Breast epithelium (tissue), 4 donors: Measurements from ENCODE around the gene YAP1. TPM values are rescaled to one million over a fixed set of nuclear protein-coding genes. Genes with fewer than 3 reads are reported as not detected.

Experiments used
- DNase-seq, 2 donors: peaks; one replicate each; pipeline ENCODE4 v3.0.0-alpha.2; 2019; ENCODE audit warnings: low spot score in 2 of 2
- H3K27ac ChIP-seq, 2 donors: fragments of 200-600 bp; sonication (generic) in 1 of 2; one replicate each; pipeline ENCODE4 v1.5.1; 2016 to 2019; ENCODE audit warnings: mild to moderate bottlenecking in 1 of 2
- H3K27me3 ChIP-seq, 2 donors: fragments of 200-600 bp; sonication (generic) in 1 of 2; one replicate each; pipeline versions ENCODE4 v1.5.1 to v1.6.0; 2017 to 2019; ENCODE audit warnings: control low read depth in 1 of 2, mild to moderate bottlenecking in 1 of 2
- H3K36me3 ChIP-seq: fragments of 200-600 bp; one replicate; pipeline ENCODE4 v1.5.1; 2019
- H3K4me1 ChIP-seq, 2 donors: fragments of 200-600 bp; sonication (generic); one replicate each; pipeline ENCODE4 v1.5.1; 2016 to 2019; ENCODE audit warnings: control low read depth in 1 of 2
- H3K4me3 ChIP-seq, 3 donors: fragments of 200-600 bp; sonication (generic); 1 replicate in 2 of 3; 2 replicates in 1 of 3; pipeline ENCODE4 v1.5.1; 2016 to 2019; ENCODE audit warnings: mild to moderate bottlenecking in 3 of 3, moderate library complexity in 2 of 3
- H3K9me3 ChIP-seq, 2 donors: fragments of 200-600 bp; sonication (generic) in 1 of 2; one replicate each; pipeline ENCODE4 v1.5.1; 2016 to 2019; ENCODE audit warnings: control low read depth in 1 of 2
- CTCF ChIP-seq, 3 donors: fragments of 450-650 bp; IDR thresholded peaks; one replicate each; pipeline ENCODE4 v1.5.1; 2016 to 2017; ENCODE audit warnings: antibody characterized with exemption in 3 of 3, mild to moderate bottlenecking in 3 of 3, moderate library complexity in 3 of 3
- POLR2A ChIP-seq: fragments of 450-650 bp; IDR thresholded peaks from one replicate; pipeline ENCODE4 v1.6.1; 2016; ENCODE audit warnings: antibody characterized with exemption, mild to moderate bottlenecking, moderate library complexity
- POLR2AphosphoS5 ChIP-seq, 3 donors: sonication (generic); formaldehyde crosslinking; IDR thresholded peaks; one replicate each; pipeline ENCODE4 v1.6.1; 2017; ENCODE audit warnings: antibody characterized with exemption in 3 of 3
- intact Hi-C: fragments of 100-400 bp; cut with DNase I; formaldehyde crosslinking; loops from one replicate; pipeline ENCODE4 v1.15.1; 2023; ENCODE audit warnings: low total_unique reads
- total RNA-seq, 3 donors: library from RNA; depleted of rRNA; stranded (reverse); fragments of >200 nt; gene quantifications; one replicate each; pipeline ENCODE4 v1.1.0, GENCODE V29; 2016

The YAP1 gene
- total RNA-seq, 3 donors from 2014 or later = 179 to 215 (median 184) TPM

DNA sequence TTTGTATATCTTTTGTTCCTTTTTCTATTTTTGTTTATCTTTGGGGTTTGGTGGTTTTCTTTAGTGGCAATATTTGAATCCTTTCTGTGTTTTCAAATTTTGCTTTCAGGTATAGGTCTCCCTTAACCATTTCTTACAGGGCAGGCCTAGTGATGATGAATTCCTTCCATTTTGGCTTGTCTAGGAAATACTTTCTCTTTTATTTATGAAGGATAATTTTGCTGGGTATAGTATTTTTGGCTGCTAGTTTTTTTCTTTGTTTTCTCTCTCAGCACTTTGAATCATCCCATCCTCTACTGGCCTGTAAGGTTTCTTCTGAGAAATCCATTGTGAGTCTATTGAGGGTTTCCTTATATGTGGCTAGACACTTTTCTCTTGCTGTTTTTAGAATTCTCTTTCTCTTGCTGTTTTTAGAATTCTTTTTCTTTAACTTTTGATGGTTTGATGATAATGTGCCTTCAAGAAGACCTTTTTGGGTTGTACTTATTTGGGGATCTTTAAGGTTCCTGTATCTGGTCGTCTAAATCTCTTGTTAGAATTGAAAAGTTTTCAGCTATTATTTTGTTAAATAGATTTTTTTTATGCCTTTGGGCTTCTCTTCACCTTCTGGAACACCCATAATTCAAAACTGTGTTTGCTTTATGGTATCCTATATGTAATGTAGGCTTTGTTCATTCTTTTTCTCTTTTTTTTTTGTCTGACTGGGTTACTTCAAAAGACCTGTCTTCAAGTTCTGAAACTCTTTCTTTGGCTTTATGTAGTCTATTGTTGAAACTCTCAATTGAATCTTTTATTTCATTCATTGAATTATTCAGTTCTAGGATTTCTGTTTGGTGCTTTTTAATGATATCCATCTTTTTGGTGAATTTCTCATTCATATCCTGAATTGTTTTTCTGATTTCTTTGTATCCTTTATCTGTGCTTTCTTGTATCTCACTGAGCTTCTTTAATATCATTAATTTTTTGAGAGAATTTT, 38.5 kb upstream of the YAP1 start:
- Histone ChIP-seq H3K36me3 (no peaks in the 10 kb centered on the region), H3K9me3 (peaks cover 0 to 17% of the 10 kb centered on the region in 2 donors), H3K27ac (no peak overlapping the region), H3K4me1 (no peaks in the 10 kb centered on the region), H3K27me3 (no peaks in the 10 kb centered on the region), H3K4me3 (no peak overlapping the region)
- TF ChIP-seq POLR2AphosphoS5 (IDR thresholded peaks at IDR 0.05) (no peak), CTCF (IDR thresholded peaks at IDR 0.05) (no peak), POLR2A (no peak)
- DNase-seq = no peak
- intact Hi-C loops = no loop called here

DNA sequence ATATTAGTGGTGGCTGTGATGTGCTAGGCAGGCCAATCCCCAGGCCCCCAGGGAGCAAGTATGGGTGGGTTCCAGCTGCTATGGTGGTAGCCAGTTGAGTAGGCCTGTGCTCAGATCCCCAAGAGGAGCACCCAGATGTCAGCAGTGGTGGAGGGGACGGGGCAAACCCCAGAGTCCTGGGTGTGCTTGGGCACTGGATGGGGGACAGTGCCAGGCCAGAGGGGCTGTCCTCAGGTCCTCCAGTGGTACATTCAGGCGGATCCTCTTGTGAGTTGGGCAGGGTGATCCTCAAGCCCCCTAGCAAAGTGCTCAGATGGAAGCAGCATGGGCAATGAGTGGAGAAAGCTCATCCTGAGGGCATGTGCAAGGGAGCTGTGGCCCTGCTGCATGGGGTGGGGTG, 37.0 kb upstream of the YAP1 start:
- no peak overlapping the region for H3K27ac ChIP-seq
- H3K36me3 ChIP-seq = no peaks in the 10 kb centered on the region
- no peak for DNase-seq
- TF ChIP-seq POLR2AphosphoS5 (IDR thresholded peaks at IDR 0.05) (no peak), CTCF (IDR thresholded peaks at IDR 0.05) (no peak), POLR2A (no peak)
- H3K4me3 ChIP-seq = no peak overlapping the region
- H3K4me1 ChIP-seq = no peaks in the 10 kb centered on the region
- intact Hi-C loops = no loop called here
- H3K9me3 ChIP-seq = peaks cover 0 to 17% of the 10 kb centered on the region in 2 donors
- no peaks in the 10 kb centered on the region for H3K27me3 ChIP-seq

- TF ChIP-seq POLR2AphosphoS5 (IDR thresholded peaks at IDR 0.05) (no peak), POLR2A (no peak), CTCF (IDR thresholded peaks at IDR 0.05) (no peak)
- Histone ChIP-seq H3K4me3 (no peak overlapping the region), H3K27me3 (no peaks in the 10 kb centered on the region), H3K27ac (no peak overlapping the region), H3K36me3 (no peaks in the 10 kb centered on the region), H3K4me1 (no peaks in the 10 kb centered on the region), H3K9me3 (no peaks in the 10 kb centered on the region)
- intact Hi-C loops = no loop called here
- DNase-seq = no peak
Measured at GRCh38 chr11:102079625-102080024, 30.6 kb upstream of the YAP1 start.

DNA sequence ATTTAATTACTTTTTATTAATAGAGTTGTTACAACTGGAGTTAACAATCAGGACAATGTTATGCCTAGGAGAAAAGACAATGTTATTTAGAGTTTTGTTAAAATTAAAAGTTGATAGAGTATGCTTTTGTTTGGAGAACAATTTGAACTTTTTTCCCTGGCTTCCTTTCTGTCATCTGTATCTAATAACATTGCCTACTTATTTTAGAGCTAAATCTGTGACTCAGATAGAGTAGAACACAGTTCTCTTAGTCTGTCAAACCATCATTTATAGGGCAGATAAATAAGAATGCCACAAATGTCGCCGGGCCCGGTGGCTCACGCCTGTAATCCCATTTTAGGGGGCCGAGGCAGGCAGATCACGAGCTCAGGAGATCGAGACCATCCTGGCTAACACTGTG, 28.9 kb upstream of the YAP1 start:
- Histone ChIP-seq H3K36me3 (no peaks in the 10 kb centered on the region), H3K9me3 (no peaks in the 10 kb centered on the region), H3K4me3 (no peak overlapping the region), H3K4me1 (no peaks in the 10 kb centered on the region), H3K27me3 (no peaks in the 10 kb centered on the region), H3K27ac (no peak overlapping the region)
- TF ChIP-seq POLR2A (no peak), POLR2AphosphoS5 (IDR thresholded peaks at IDR 0.05) (no peak), CTCF (IDR thresholded peaks at IDR 0.05) (no peak)
- intact Hi-C loops = no loop called here
- no peak for DNase-seq

DNA sequence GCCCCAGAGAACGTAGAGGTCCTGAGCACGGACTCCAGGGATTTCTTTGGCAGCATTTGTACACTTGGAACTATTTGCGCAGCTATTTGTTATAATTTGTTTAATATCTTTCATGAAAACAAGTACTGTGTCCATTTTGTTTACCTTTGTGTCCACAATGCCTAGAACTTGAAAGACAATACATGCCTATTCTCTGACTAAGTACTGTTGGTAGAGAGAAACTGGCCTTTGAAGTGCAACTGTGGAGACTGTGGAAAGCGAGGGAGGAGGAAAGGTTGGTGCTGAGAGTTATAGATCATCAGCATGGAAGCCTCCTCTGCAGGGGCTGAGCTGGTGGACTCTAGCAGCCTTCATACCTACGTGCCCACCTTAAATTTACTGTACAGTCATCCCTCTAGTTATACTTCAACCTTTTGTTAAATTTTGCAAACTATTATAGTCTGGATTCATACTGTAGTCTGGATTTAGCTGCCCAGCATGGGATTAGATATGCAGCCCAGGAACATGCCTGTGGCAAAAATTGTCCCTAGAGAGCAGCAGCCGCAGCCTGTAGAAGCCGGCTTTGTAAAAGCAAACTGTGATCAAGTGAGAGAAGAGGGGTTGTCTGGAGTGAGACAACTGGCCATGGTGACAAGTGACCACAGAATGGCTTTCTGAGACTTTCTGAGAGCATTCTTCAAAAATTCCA, 24.2 kb upstream of the YAP1 start:
- TF ChIP-seq POLR2AphosphoS5 (IDR thresholded peaks at IDR 0.05) (no peak), POLR2A (no peak), CTCF (IDR thresholded peaks at IDR 0.05) (no peak)
- DNase-seq = no peak

More for the DNA sequence above, 24.2 kb upstream of the YAP1 start:
- Histone ChIP-seq H3K4me1 (no peaks in the 10 kb centered on the region), H3K36me3 (no peaks in the 10 kb centered on the region), H3K4me3 (no peak overlapping the region), H3K9me3 (no peaks in the 10 kb centered on the region), H3K27ac (no peak overlapping the region), H3K27me3 (no peaks in the 10 kb centered on the region)
- intact Hi-C loops = no loop called here
